ENCODE measurements around the gene AATK. TPM values are rescaled to one million over a fixed set of nuclear protein-coding genes. Genes with fewer than 3 reads are reported as not detected.

The AATK gene
- polyA plus RNA-seq, 2 of the 4 experiments (the other 2 are of a cell fraction), result 0.26 to 0.37 TPM

GRCh38 chr17:81180836-81181810 lies 15.1 kb upstream of the AATK start:
- TF ChIP-seq ATOH8 (CRISPR knock-in tag; IDR thresholded peaks at IDR 0.05; ENCODE audit: low read depth) (no peak), CEBPB (IDR thresholded peaks at IDR 0.05) (no peak), PHF8 (IDR thresholded peaks at IDR 0.05; ENCODE audit: borderline replicate concordance, low read depth) (no peak), KDM5A (IDR thresholded peaks at IDR 0.05) (no peak), HDAC2 (IDR thresholded peaks at IDR 0.05) (no peak), USF2 (IDR thresholded peaks at IDR 0.05) (no peak), MAZ (IDR thresholded peaks at IDR 0.05; ENCODE audit: borderline replicate concordance, low read depth, low read length) (no peak), HOXB5 (CRISPR knock-in tag; IDR thresholded peaks at IDR 0.05) (no peak), ZFP36 (IDR thresholded peaks at IDR 0.05; ENCODE audit: borderline replicate concordance, partially characterized antibody) (no peak), ELK1 (IDR thresholded peaks at IDR 0.05; ENCODE audit: low read depth, low read length) (no peak), ZSCAN20 (CRISPR knock-in tag; IDR thresholded peaks at IDR 0.05) (no peak), EHF (CRISPR knock-in tag; IDR thresholded peaks at IDR 0.05) (no peak), HEYL (CRISPR knock-in tag; IDR thresholded peaks at IDR 0.05) (no peak), BHLHE40 (IDR thresholded peaks at IDR 0.05; ENCODE audit: low read depth, low read length) (no peak), CBX2 (IDR thresholded peaks at IDR 0.05; ENCODE audit: borderline replicate concordance, low read depth) (no peak), KDM1A (IDR thresholded peaks at IDR 0.05; ENCODE audit: low read depth) (no peak), ZC3H11A (IDR thresholded peaks at IDR 0.05) (no peak), HOXA7 (CRISPR knock-in tag; IDR thresholded peaks at IDR 0.05) (no peak)
- CTCF ChIA-PET, result interaction anchor here (0.6 to 3.1 kb wide), 9 partner anchors 10 to 60 kb away, joined by 3 to 22 read pairs (median 4); no protein-coding TSS in a partner anchor
- no peak overlapping the region for H3K4me3 ChIP-seq
- H3K9me3 ChIP-seq, result no peaks in the 10 kb centered on the region
- WGBS (ENCODE audit: missing lambda C conversion rate), result 90% methylated on average over 35 of the region's 49 CpGs
- ATAC-seq, result no peak
- no peak for DNase-seq (ENCODE audit: low read depth in 1 of 2, low spot score in 1 of 2)
- no peak for FAIRE-seq
- H3K27ac ChIP-seq, result no peak overlapping the region
- no peaks in the 10 kb centered on the region for H3K4me1 ChIP-seq
- POLR2A ChIA-PET, result no interaction called here
- H3K4me2 ChIP-seq, result no peak overlapping the region

- no peak overlapping the region for H3K4me3 ChIP-seq
- DNase-seq (ENCODE audit: low read depth in 1 of 2, low spot score in 1 of 2) (no peak), ATAC-seq (no peak), FAIRE-seq (no peak)
- ChIA-PET POLR2A (interaction anchor here (0.7 kb wide), 1 partner anchor 59 kb away, joined by 3 read pairs; the partner anchor contains the start of genes NDUFAF8 and TEPSIN), CTCF (interaction anchor here (0.8 to 3.1 kb wide), 10 partner anchors 9 to 156 kb away, joined by 3 to 22 read pairs (median 3); no protein-coding TSS in a partner anchor)
- no peaks in the 10 kb centered on the region for H3K4me1 ChIP-seq
- no peak overlapping the region for H3K4me2 ChIP-seq
- H3K27ac ChIP-seq, result no peak overlapping the region
- peaks cover 3% of the 10 kb centered on the region; the same call in 1 of the 3 replicates for H3K9me3 ChIP-seq
- no peak for TF ChIP-seq CHD4 (IDR thresholded peaks at IDR 0.05; ENCODE audit: borderline replicate concordance)
- TF ChIP-seq MAZ (IDR thresholded peaks at IDR 0.05; ENCODE audit: borderline replicate concordance, low read depth, low read length), result no peak
- WGBS (ENCODE audit: missing lambda C conversion rate), result 61% methylated on average over 9 of the region's 12 CpGs
Measured at GRCh38 chr17:81179861-81180260, 13.8 kb upstream of the AATK start.

GRCh38 chr17:81179220-81179619 lies 13.2 kb upstream of the AATK start:
- H3K4me3 ChIP-seq, result no peak overlapping the region
- POLR2A ChIA-PET, result no interaction called here
- FAIRE-seq (no peak), ATAC-seq (peak in 1 of 2 experiments; percentile 31; a peak in 2 of 6 replicates), DNase-seq (ENCODE audit: low read depth in 1 of 2, low spot score in 1 of 2) (no peak)
- WGBS (ENCODE audit: missing lambda C conversion rate), result 86% methylated on average over 9 of the region's 9 CpGs
- no peaks in the 10 kb centered on the region for H3K4me1 ChIP-seq
- peaks cover 3% of the 10 kb centered on the region; the same call in 1 of the 3 replicates for H3K9me3 ChIP-seq
- no peak overlapping the region for H3K4me2 ChIP-seq
- CTCF ChIA-PET, result interaction anchor here (0.6 to 2.3 kb wide), 14 partner anchors 9 to 174 kb away, joined by 3 to 15 read pairs (median 3); no protein-coding TSS in a partner anchor
- H3K27ac ChIP-seq, result no peak overlapping the region
- no peak for TF ChIP-seq TP53 (CRISPR knock-in tag; IDR thresholded peaks at IDR 0.05)
- TF ChIP-seq FOXS1 (CRISPR knock-in tag; IDR thresholded peaks at IDR 0.05), result no peak
- TF ChIP-seq CHD4 (IDR thresholded peaks at IDR 0.05; ENCODE audit: borderline replicate concordance), result no peak
- TF ChIP-seq CBX8 (IDR thresholded peaks at IDR 0.05), result no peak
- TF ChIP-seq JUNB (IDR thresholded peaks at IDR 0.05), result no peak
- no peak for TF ChIP-seq PBX3 (IDR thresholded peaks at IDR 0.05)
- no peak for TF ChIP-seq PHF8 (IDR thresholded peaks at IDR 0.05; ENCODE audit: borderline replicate concordance, low read depth)
- TF ChIP-seq HES2 (IDR thresholded peaks at IDR 0.05), result no peak
- no peak for TF ChIP-seq MAX (IDR thresholded peaks at IDR 0.05)
- TF ChIP-seq CBX2 (IDR thresholded peaks at IDR 0.05; ENCODE audit: borderline replicate concordance, low read depth), result no peak
- TF ChIP-seq NPAS2 (CRISPR knock-in tag; IDR thresholded peaks at IDR 0.05; ENCODE audit: borderline replicate concordance), result no peak
- no peak for TF ChIP-seq CHD2 (IDR thresholded peaks at IDR 0.05; ENCODE audit: low read length, partially characterized antibody)
- no peak for TF ChIP-seq MYC (IDR thresholded peaks at IDR 0.05; ENCODE audit: borderline replicate concordance, low read length)

All from A549 (cell line).